ENCODE measurements around the gene E4F1.

DNA sequence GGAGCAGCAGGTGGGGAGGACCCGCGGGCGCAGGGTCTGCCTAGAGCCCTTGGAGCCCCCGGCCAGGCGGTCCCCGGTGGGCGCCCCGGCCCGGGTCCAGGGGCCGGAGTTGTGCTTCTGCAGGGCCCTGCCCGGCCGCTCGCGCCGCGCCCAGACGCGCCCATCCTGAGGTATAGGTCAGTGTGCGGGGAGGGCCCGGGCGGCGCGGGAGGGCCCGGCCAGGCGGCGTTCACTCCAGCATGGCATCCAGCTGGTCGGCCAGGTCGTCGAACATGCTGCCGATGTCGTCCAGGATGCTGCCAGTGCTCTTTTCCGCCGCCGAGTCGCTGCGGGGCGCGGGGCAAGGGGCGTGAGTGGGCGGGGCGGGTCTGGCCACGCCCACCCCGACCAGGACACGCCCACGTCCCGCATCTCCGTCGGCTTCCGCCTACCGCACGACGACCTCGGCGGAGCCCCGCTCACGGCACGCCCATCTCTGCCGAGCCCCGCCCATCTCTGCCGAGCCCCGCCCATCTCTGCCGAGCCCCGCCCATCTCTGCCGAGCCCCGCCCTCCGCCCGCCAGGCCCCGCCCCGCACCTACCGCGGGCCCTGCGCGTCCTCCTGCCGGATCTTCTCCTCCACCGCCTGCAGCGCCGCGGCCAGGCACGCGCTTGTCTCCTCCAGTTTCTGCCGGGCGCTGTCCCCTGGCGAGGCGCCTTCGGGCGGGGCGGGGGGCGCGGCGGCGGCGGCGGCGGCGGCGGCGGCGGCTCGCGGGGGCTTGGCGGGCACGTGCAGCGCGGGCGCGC, 44.9 kb upstream of the E4F1 start:
- TF ChIP-seq, protein P1, sequence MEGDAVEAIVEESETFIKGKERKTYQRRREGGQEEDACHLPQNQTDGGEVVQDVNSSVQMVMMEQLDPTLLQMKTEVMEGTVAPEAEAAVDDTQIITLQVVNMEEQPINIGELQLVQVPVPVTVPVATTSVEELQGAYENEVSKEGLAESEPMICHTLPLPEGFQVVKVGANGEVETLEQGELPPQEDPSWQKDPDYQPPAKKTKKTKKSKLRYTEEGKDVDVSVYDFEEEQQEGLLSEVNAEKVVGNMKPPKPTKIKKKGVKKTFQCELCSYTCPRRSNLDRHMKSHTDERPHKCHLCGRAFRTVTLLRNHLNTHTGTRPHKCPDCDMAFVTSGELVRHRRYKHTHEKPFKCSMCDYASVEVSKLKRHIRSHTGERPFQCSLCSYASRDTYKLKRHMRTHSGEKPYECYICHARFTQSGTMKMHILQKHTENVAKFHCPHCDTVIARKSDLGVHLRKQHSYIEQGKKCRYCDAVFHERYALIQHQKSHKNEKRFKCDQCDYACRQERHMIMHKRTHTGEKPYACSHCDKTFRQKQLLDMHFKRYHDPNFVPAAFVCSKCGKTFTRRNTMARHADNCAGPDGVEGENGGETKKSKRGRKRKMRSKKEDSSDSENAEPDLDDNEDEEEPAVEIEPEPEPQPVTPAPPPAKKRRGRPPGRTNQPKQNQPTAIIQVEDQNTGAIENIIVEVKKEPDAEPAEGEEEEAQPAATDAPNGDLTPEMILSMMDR (IDR thresholded peaks at IDR 0.05): no peak
- no peak for TF ChIP-seq POLR2A (IDR thresholded peaks at IDR 0.05)

Measured in tibial nerve (tissue), 3 donors.